Adrenal gland (tissue), 12 donors: ENCODE data around the gene ITPKB. TPM values are rescaled to one million over a fixed set of nuclear protein-coding genes. Genes with fewer than 3 reads are reported as not detected.

Experiments
- DNase-seq, 7 donors: peaks; one replicate each; pipeline ENCODE4 v3.0.0-alpha.2; 2019 to 2020
- H3K27ac ChIP-seq, 5 donors: fragments of 200-600 bp; sonication (generic) in 4 of 5; 1 replicate in 3 of 5; 2 replicates in 2 of 5; pipeline versions ENCODE4 v1.5.1 to v1.8.0; 2016 to 2020; ENCODE audit warnings: mild to moderate bottlenecking in 1 of 5
- H3K27me3 ChIP-seq: fragments of 200-600 bp; 2 replicates; pipeline ENCODE4 v1.8.0; 2021
- H3K36me3 ChIP-seq, 2 donors: fragments of 200-600 bp; replicated peaks in 1 of 2; 1 replicate in 1 of 2; 2 replicates in 1 of 2; pipeline versions ENCODE4 v1.5.1 to v1.8.0; 2018 to 2022
- H3K4me1 ChIP-seq, 2 donors: fragments of 200-600 bp; replicated peaks in 1 of 2; 1 replicate in 1 of 2; 2 replicates in 1 of 2; pipeline versions ENCODE4 v1.5.1 to v1.8.0; 2018 to 2021
- H3K4me3 ChIP-seq, 4 donors: fragments of 200-600 bp; sonication (generic) in 3 of 4; one replicate each; pipeline ENCODE4 v1.5.1; 2016 to 2018
- H3K9me3 ChIP-seq, 3 donors: fragments of 200-600 bp; sonication (generic) in 1 of 3; replicated peaks in 1 of 3; 1 replicate in 2 of 3; 2 replicates in 1 of 3; pipeline versions ENCODE4 v1.5.1 to v1.8.0; 2016 to 2021
- CTCF ChIP-seq, 6 experiments: fragments of 450-650 bp in 4 of 6; fragments of 200-600 bp in 2 of 6; sonication (generic) in 1 of 6; IDR thresholded peaks; 1 replicate in 5 of 6; 2 replicates in 1 of 6; pipeline versions ENCODE4 v1.5.1 to v1.8.0; 2016 to 2021; ENCODE audit warnings: antibody characterized with exemption in 6 of 6, mild to moderate bottlenecking in 2 of 6, moderate library complexity in 1 of 6
- POLR2A ChIP-seq, 2 donors: fragments of 450-650 bp; IDR thresholded peaks; one replicate each; pipeline ENCODE4 v1.6.1; 2017; ENCODE audit warnings: antibody characterized with exemption in 2 of 2, mild to moderate bottlenecking in 2 of 2, moderate library complexity in 1 of 2
- WGBS, 4 donors: extraction: QIAGEN DNeasy Blood & Tissue Kit in 2 of 4; methylation state at CpG; one replicate each; pipeline versions ENCODE4 v1.1.5 to v1.1.7; 2013 to 2017; 5-methylcytosine and 5-hydroxymethylcytosine counted together
- intact Hi-C, 2 donors: fragments of 100-400 bp; cut with DNase I; formaldehyde crosslinking; loops; one replicate each; pipeline versions ENCODE4 v1.14.1 to v1.15.0; 2022 to 2023
- polyA plus RNA-seq, 3 donors: library from polyadenylated mRNA; stranded (reverse); fragments of 200-250 nt in 2 of 3; fragments of 350-450 nt in 1 of 3; fragmentation: Illumina TruSeq in 1 of 3; extraction: RNeasy Lipid Tissue Mini Kit (QIAGEN cat#74804) in 1 of 3; gene quantifications; one replicate each; pipeline ENCODE4 v1.2.3, GENCODE V29; 2013 to 2014
- total RNA-seq, 9 donors: library from RNA; depleted of rRNA in 4 of 9; stranded (reverse); fragments of >200 nt in 4 of 9; fragments of 120-200 nt in 1 of 9; fragmentation: NEBNext Ultra II Directional in 1 of 9; extraction: Animal tissue kit (Norgen Biotek cat#: 25700) in 1 of 9; gene quantifications; one replicate each; pipeline versions ENCODE4 v1.1.0 to v1.2.4, GENCODE V29; 2013 to 2023
- donor health status: healthy with polysubstance abuse.
- donor health status: Bipolar disorder and iron deficiency.
- donor health status: DM: yes; HTN: yes; CAD: no.
- donor health status: DM: no; HTN: no; CAD: no.
- donor health status: DM: no; HTN: no; CAD: no.
- donor health status: DM: yes; HTN: yes; CAD: no.

The ITPKB gene
- total and polyA plus RNA-seq, 12 donors: 2.3 to 22.7 (median 13.0) TPM

GRCh38 chr1:226661271-226661670 is 77.8 kb downstream of the ITPKB start:
- Histone ChIP-seq H3K27ac (peak overlapping the region in 4 of 5 donors; percentile 31 to 86 (median 82)), H3K4me3 (no peak overlapping the region), H3K4me1 (peaks cover 35 to 65% of the 10 kb centered on the region in 2 donors), H3K9me3 (no peaks in the 10 kb centered on the region), H3K36me3 (no peaks in the 10 kb centered on the region), H3K27me3 (no peaks in the 10 kb centered on the region)
- DNase-seq: no peak
- intact Hi-C loops: no loop called here
- WGBS, 4 donors: 69 to 92% (median 78%) methylated on average over 1 to 2 of the region's 2 CpGs
- no peak for TF ChIP-seq POLR2A (IDR thresholded peaks at IDR 0.05)
- no peak for TF ChIP-seq CTCF (IDR thresholded peaks at IDR 0.05)

- no peaks in the 10 kb centered on the region for H3K27me3 ChIP-seq
- peak in 2 of 7 donors; percentile 43 to 54 for DNase-seq
- peaks cover 35 to 68% of the 10 kb centered on the region in 2 donors for H3K4me1 ChIP-seq
- TF ChIP-seq POLR2A (IDR thresholded peaks at IDR 0.05) (peak in 1 of 2 donors; percentile 17), CTCF (IDR thresholded peaks at IDR 0.05) (no peak)
- H3K36me3 ChIP-seq: no peaks in the 10 kb centered on the region
- no peak overlapping the region for H3K4me3 ChIP-seq
- peak overlapping the region in 4 of 5 donors; percentile 31 to 86 (median 82) for H3K27ac ChIP-seq
- WGBS, 4 donors: 55 to 59% (median 58%) methylated on average over 17 of the region's 17 CpGs
- H3K9me3 ChIP-seq: no peaks in the 10 kb centered on the region
- intact Hi-C loops: no loop called here
Observed at GRCh38 chr1:226660410-226661182, 78.5 kb downstream of the ITPKB start.

- Histone ChIP-seq H3K27me3 (no peaks in the 10 kb centered on the region), H3K4me3 (no peak overlapping the region), H3K27ac (peak overlapping the region in 3 of 5 donors; percentile 31 to 86 (median 82)), H3K36me3 (no peaks in the 10 kb centered on the region), H3K9me3 (no peaks in the 10 kb centered on the region), H3K4me1 (peaks cover 35 to 72% of the 10 kb centered on the region in 2 donors)
- intact Hi-C loops: loop anchor here in 1 of 2 donors (10.0 kb wide), 1 partner anchor 75 kb away; the partner anchor contains the start of gene ITPKB
- 84 to 98% (median 97%) methylated on average over 5 of the region's 5 CpGs for WGBS, 4 donors
- DNase-seq: no peak
- TF ChIP-seq CTCF (IDR thresholded peaks at IDR 0.05) (no peak), POLR2A (IDR thresholded peaks at IDR 0.05) (no peak)
Observed at GRCh38 chr1:226659641-226660040, 79.4 kb downstream of the ITPKB start.

DNA sequence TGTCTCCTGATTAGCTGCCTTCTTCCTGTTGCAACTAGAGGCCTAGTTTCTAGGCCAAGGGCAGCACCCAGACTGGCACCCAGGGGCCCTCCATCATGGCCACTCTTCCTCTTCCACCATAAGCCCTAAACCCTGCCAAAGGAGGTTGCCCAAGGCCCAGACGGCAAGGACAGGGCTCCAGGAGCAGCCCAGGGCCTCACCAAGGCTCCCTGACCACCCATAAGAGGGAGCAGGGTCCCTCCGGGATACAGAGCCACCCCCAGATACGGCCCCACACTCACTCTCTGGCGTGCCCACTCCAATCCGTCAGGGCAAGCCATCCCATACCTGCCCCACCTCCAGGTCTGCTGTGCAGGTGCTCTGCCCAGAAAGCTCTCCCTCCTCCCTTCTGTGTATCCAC is 79.9 kb downstream of the ITPKB start:
- intact Hi-C loops: loop anchor here in 1 of 2 donors (10.0 kb wide), 1 partner anchor 76 kb away; the partner anchor contains the start of gene ITPKB
- Histone ChIP-seq H3K27ac (peak overlapping the region in 1 of 5 donors; percentile 86), H3K4me3 (no peak overlapping the region), H3K9me3 (no peaks in the 10 kb centered on the region), H3K27me3 (no peaks in the 10 kb centered on the region), H3K4me1 (peaks cover 35 to 72% of the 10 kb centered on the region in 2 donors), H3K36me3 (no peaks in the 10 kb centered on the region)
- no peak for TF ChIP-seq CTCF (IDR thresholded peaks at IDR 0.05)
- TF ChIP-seq POLR2A (IDR thresholded peaks at IDR 0.05): no peak
- no peak for DNase-seq
- 89 to 95% (median 92%) methylated on average over 5 of the region's 5 CpGs for WGBS, 4 donors
